GM12873 (cell line): Measurements from ENCODE around the gene TMEM131.

Source experiments
- CTCF ChIP-seq: IDR thresholded peaks from 2 replicates; pipeline ENCODE4 v1.5.1; 2012; ENCODE audit warnings: low read depth, mild to moderate bottlenecking, moderate library complexity, low read length, control low read depth; ENCODE audit not compliant: insufficient read depth; ENCODE audit errors: missing control alignments

The TMEM131 gene

DNA sequence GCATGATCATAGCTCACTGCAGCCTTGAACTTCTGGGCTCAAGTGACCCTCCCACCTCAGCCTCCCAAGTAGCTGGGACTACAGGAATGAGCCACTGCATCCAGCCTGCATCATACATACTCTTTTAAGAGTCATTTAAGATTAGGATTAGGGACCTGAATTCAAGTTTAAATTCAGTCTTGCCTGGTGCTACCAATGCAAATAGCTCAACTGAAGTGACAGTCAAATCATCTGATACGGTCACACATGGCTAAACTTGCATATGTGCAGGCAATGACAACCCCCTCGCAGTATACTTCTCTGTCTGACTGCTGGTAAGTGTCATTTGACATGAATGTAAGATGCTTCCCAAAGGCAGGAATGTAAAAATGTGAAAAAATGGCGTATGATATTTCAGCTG lies 31.8 kb upstream of the TMEM131 start:
- TF ChIP-seq CTCF: no peak

GRCh38 chr2:98026927-98027522 lies 31.3 kb upstream of the TMEM131 start:
- no peak for TF ChIP-seq CTCF

- no peak for TF ChIP-seq CTCF
Measured at GRCh38 chr2:98026292-98026691, 30.5 kb upstream of the TMEM131 start.

DNA sequence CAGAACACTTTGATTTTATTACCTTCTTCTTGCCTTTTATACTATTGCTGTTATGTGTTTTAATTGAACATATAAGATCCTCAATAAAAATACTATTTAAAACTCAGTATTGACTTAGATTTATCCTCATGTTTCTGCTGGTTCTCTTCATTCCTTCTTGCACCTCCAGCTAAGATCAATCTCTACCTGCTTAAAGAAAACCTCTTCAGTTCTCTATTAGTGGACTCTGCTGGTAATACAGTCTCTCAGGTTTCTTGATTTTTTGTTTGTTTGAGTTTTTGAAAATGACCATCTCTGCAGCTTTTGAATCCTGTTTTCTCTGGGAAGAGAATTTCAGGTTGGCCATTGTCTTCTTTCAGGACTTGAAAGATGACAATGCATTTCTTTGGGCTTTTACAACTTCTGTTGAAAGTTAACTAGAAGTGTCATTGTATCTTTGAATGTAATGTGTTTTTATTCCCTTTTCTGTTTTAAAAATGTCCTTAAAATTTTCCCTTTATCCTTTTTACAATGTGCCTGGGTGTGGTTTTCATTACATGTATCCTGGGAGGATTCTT lies 29.8 kb upstream of the TMEM131 start:
- TF ChIP-seq CTCF: peak; percentile 35

- no peak for TF ChIP-seq CTCF
Measured at GRCh38 chr2:98020992-98021713, 25.4 kb upstream of the TMEM131 start.

DNA sequence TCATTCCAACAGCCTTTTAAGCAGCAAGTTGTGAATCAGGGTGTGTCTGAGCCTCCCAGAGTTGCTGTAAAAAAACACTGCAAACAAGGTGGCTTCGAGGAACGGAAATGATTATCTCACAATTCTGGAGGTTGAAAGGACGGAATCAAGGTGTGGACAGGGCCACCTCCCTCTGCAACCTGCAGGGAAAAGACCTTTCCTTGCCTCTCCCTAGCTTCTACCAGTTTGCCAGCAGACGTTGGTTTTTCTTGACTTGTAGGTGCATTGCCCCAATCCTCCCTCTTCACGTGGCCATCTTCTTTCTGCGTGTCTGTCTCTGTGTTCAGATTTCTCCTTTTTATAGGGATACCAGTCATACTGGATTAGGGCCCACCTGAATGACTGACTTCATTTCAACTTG lies 24.8 kb upstream of the TMEM131 start:
- TF ChIP-seq CTCF: no peak

GRCh38 chr2:98016908-98017670 lies 21.3 kb upstream of the TMEM131 start:
- no peak for TF ChIP-seq CTCF
